HUES6 (cell line): ENCODE results near the gene CCZ1B.
"Not testable (repeated sequence)": the region's sequence is repeated elsewhere in the genome, so short reads cannot be mapped to it uniquely, and the experiment has no call there.

Experiments
- H3K27ac ChIP-seq: 2 replicates; pipeline ENCODE4 v1.7.0; 2013; ENCODE audit warnings: low read depth, mild to moderate bottlenecking, low read length, inconsistent platforms
- H3K27me3 ChIP-seq: 2 replicates; pipeline ENCODE4 v1.6.1; 2013; ENCODE audit warnings: low read length; ENCODE audit not compliant: control insufficient read depth, insufficient read depth
- H3K36me3 ChIP-seq: 2 replicates; pipeline ENCODE4 v1.6.1; 2013; ENCODE audit warnings: low read length; ENCODE audit not compliant: control insufficient read depth, insufficient read depth
- H3K4me1 ChIP-seq: 2 replicates; pipeline ENCODE4 v1.6.1; 2013; ENCODE audit warnings: low read length; ENCODE audit not compliant: control insufficient read depth, insufficient read depth
- H3K4me3 ChIP-seq: 2 replicates; pipeline ENCODE4 v1.5.1; 2013; ENCODE audit warnings: low read depth, low read length
- H3K9ac ChIP-seq: one replicate; pipeline ENCODE4 v1.6.1; 2013; ENCODE audit warnings: mild to moderate bottlenecking, low read length
- H3K9me3 ChIP-seq: 2 replicates; pipeline ENCODE4 v1.6.1; 2013; ENCODE audit warnings: low read depth, low read length; ENCODE audit not compliant: control insufficient read depth, insufficient read depth

CCZ1B gene

DNA sequence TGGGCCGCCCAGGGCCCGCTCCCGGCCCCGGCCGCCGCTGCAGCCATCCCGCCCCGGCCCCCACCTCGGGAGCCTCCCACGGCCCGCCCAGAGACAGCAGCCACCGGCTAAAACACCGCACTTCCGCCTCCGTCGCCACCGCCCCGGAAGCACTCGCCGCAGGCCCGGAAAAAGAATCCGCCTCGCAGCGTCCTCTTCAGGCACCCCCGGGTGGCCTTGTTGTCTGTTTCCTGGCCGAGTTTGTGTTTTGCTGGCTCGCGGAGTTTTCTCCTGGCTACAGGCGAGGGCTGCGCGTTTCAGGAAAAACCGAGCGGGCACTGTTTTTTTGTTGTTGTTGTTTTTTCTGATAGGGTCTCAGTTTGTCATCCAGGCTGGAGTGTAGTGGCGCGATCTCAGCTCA is at the start of gene CCZ1B:
Gene CCZ1B, minus strand, starts transcription at position 125 of the 400 bp plus-strand sequence. Its CDS starts 78 bp downstream, at position 47.
- not testable (repeated sequence) for H3K36me3 ChIP-seq, H3K4me1 ChIP-seq, H3K9me3 ChIP-seq, H3K27me3 ChIP-seq, H3K27ac ChIP-seq
- peak within 1 kb of the TSS; percentile 42 for H3K9ac ChIP-seq
- peak within 1 kb of the TSS; percentile 58 for H3K4me3 ChIP-seq

- not testable (repeated sequence) for H3K27me3 ChIP-seq, H3K4me3 ChIP-seq, H3K36me3 ChIP-seq, H3K9me3 ChIP-seq, H3K9ac ChIP-seq, H3K4me1 ChIP-seq, H3K27ac ChIP-seq
These were observed 48.9 kb upstream of the CCZ1B start for GRCh38 chr7:6875022-6875421.

DNA sequence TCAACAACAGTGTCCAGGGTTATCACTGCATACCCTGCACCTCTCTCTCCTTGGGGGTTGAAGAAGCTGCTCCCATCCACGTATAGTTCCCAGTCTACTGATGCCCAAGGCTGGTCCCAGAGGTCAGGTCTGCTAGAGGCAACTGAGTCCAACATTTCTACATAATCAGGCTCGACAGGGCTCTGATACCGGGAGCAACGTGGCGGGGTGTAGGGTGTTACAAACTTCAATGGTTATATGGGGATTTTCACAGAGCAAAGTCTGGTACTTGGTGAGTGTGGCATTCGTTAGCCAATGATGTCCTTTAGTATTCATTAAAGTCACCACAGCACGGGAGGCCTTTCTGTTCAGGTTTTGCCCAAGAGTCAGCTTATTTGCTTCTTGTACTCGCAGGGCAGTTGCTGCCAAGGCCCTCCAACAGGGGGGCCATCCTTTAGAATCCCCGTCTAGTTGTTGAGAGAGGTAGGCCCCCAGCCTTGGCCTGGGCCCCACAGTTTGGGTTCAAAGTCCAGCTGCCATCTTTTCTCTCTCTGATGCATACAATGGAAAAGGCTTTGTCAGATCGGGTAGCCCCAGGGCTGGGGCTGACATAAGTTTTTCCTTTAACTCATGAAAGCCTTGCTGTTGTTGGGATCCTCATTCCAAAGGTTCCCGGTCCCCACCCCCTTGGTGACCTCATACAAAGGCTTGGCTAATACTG is 46.3 kb upstream of the CCZ1B start:
- not testable (repeated sequence) for H3K36me3 ChIP-seq, H3K4me3 ChIP-seq, H3K27me3 ChIP-seq, H3K27ac ChIP-seq, H3K9me3 ChIP-seq, H3K9ac ChIP-seq, H3K4me1 ChIP-seq

DNA sequence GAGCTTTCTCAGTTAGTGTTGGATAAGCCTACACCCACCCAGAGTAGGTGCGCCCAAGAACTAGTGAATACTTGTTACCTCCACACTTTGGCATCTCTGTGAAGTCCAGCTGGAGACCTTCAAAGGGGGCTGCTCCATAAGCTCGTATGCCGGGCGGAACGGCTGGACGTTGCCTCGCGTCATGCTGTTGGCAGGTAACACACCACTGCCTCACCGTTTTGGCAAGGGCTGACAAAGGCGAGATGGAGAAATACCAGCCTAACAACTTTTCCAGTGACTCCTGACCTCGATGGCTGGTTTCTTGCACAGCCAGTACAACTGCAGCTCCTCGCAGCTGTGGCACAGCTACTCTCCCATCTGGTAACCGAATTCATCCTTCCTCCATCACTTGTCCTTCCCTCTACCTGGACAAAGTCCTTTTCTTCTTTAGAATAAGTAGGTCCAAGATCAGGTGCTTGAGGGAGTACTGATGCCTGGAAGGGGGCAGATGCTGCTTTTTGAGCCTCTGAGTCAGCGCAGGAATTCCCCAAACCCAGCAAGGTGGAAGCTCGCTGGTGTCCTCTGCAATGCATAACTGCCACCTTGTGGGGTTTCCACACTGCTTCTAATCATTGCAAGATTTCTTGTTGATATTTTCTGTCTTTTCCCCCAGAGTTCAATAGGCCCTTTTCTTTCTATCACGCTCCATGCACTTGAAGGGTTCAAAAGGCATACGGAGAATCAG is 45.5 kb upstream of the CCZ1B start:
- H3K36me3 ChIP-seq, H3K9me3 ChIP-seq, H3K4me1 ChIP-seq, H3K27me3 ChIP-seq, H3K4me3 ChIP-seq, H3K27ac ChIP-seq, H3K9ac ChIP-seq: not testable (repeated sequence)

GRCh38 chr7:6864751-6865150 is 38.7 kb upstream of the CCZ1B start:
- H3K36me3 ChIP-seq, H3K9me3 ChIP-seq, H3K4me1 ChIP-seq, H3K27ac ChIP-seq, H3K4me3 ChIP-seq, H3K27me3 ChIP-seq, H3K9ac ChIP-seq: not testable (repeated sequence)

GRCh38 chr7:6864188-6864587 is 38.1 kb upstream of the CCZ1B start:
- not testable (repeated sequence) for H3K4me3 ChIP-seq, H3K27ac ChIP-seq, H3K9me3 ChIP-seq, H3K27me3 ChIP-seq, H3K36me3 ChIP-seq, H3K9ac ChIP-seq, H3K4me1 ChIP-seq

GRCh38 chr7:6862876-6863275 is 36.8 kb upstream of the CCZ1B start:
- not testable (repeated sequence) for H3K4me1 ChIP-seq, H3K4me3 ChIP-seq, H3K9me3 ChIP-seq, H3K27me3 ChIP-seq, H3K36me3 ChIP-seq, H3K27ac ChIP-seq, H3K9ac ChIP-seq

GRCh38 chr7:6857721-6858314 is 31.7 kb upstream of the CCZ1B start:
- not testable (repeated sequence) for H3K4me1 ChIP-seq, H3K27me3 ChIP-seq, H3K36me3 ChIP-seq, H3K4me3 ChIP-seq, H3K9ac ChIP-seq, H3K27ac ChIP-seq, H3K9me3 ChIP-seq

DNA sequence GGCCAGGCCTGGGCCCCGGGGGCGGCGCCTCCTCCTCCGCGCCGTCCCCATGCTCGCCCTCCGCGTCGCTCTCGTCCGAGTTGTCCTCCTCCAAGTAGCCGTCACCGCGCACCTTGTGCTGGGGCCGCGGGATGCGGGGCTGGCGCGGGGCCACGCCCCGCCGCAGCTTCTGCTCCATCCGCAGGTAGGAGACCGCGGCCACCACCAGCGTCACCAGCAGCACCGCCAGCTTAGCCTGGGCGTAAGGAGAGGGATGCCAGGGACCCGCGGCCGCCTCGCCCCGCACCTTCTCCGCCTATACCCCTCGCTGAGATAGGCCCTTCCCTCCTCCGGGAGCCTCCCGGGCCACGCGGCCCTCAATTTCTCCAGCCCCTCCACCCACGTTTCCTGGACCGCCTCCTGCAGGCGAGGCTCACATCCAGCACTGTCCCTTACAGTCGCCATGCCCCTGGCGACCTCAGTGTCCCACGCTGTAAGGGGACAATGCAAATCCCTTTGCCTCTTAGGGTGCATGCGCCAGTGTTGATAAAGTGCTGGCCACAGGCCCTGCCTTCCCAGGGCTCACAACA is 29.6 kb upstream of the CCZ1B start:
- H3K27me3 ChIP-seq, H3K4me1 ChIP-seq, H3K9ac ChIP-seq, H3K27ac ChIP-seq, H3K9me3 ChIP-seq, H3K36me3 ChIP-seq: not testable (repeated sequence)
- peak overlapping the region; percentile 62 for H3K4me3 ChIP-seq

- H3K4me1 ChIP-seq, H3K27ac ChIP-seq, H3K36me3 ChIP-seq, H3K9ac ChIP-seq, H3K9me3 ChIP-seq, H3K27me3 ChIP-seq: not testable (repeated sequence)
- peak overlapping the region; percentile 62 for H3K4me3 ChIP-seq
These were observed 28.9 kb upstream of the CCZ1B start for GRCh38 chr7:6854747-6855562.

GRCh38 chr7:6853681-6854080 is 27.6 kb upstream of the CCZ1B start:
- H3K27me3 ChIP-seq, H3K9me3 ChIP-seq, H3K36me3 ChIP-seq, H3K27ac ChIP-seq, H3K4me1 ChIP-seq, H3K4me3 ChIP-seq, H3K9ac ChIP-seq: not testable (repeated sequence)
